Measurements from ENCODE around the gene KLF6. TPM values are rescaled to one million over a fixed set of nuclear protein-coding genes. Genes with fewer than 3 reads are reported as not detected.

Gene KLF6
- polyA plus RNA-seq, 1 of the 3 experiments (the other 2 are of a cell fraction), result 148 TPM

- TF ChIP-seq PBX3 (IDR thresholded peaks at IDR 0.05) (no peak), SMC3 (IDR thresholded peaks at IDR 0.05; ENCODE audit: low read depth, low read length) (no peak), RAD21 (IDR thresholded peaks at IDR 0.05; ENCODE audit: low read length) (no peak), EZH2phosphoT487 (IDR thresholded peaks at IDR 0.05; ENCODE audit: borderline replicate concordance, low read depth) (no peak)
These were observed 22.7 kb downstream of the KLF6 start (continued) for GRCh38 chr10:3762309-3762708.

GRCh38 chr10:3761904-3762303 lies 23.1 kb downstream of the KLF6 start:
- ChIA-PET POLR2A (no interaction called here), CTCF (interaction anchor here (1.0 kb wide), 1 partner anchor 22 kb away, joined by 4 read pairs; no protein-coding TSS in a partner anchor)
- H3K4me1 ChIP-seq (ENCODE audit: control insufficient read depth in 1 of 2, insufficient read depth in 2 of 2, low read depth in 1 of 2, low read length in 1 of 2), result peaks cover 36 to 41% of the 10 kb centered on the region in 2 experiments

More at GRCh38 chr10:3761904-3762303, 23.1 kb downstream of the KLF6 start:
- Histone ChIP-seq H3K9me3 (no peaks in the 10 kb centered on the region), H3K9me2 (no peaks in the 10 kb centered on the region), H3K4me2 (no peak overlapping the region), H3K27me3 (ENCODE audit: insufficient read depth) (no peaks in the 10 kb centered on the region), H3K79me2 (ENCODE audit: insufficient read depth) (no peaks in the 10 kb centered on the region), H3K9ac (no peak overlapping the region), H3K36me3 (replicated peaks in 1 of 2; ENCODE audit: control insufficient read depth in 1 of 2, insufficient read depth in 2 of 2, low read length in 1 of 2) (no peaks in the 10 kb centered on the region), H3K4me3 (ENCODE audit: low read depth in 2 of 2, low read length in 1 of 2) (no peak overlapping the region), H2AFZ (ENCODE audit: low read depth) (no peak overlapping the region), H3F3A (replicated peaks; ENCODE audit: insufficient read depth) (peaks cover 19% of the 10 kb centered on the region), H4K20me1 (ENCODE audit: insufficient read depth) (no peaks in the 10 kb centered on the region), H3K27ac (ENCODE audit: low read depth in 2 of 2, low read length in 1 of 2) (no peak overlapping the region)
- TF ChIP-seq TEAD4 (IDR thresholded peaks at IDR 0.05; ENCODE audit: borderline replicate concordance, insufficient read depth) (no peak), JUND (IDR thresholded peaks at IDR 0.05) (no peak), MXI1 (IDR thresholded peaks at IDR 0.05; ENCODE audit: low read depth, low read length) (no peak), ELF1 (IDR thresholded peaks at IDR 0.05) (no peak), GATA2 (CRISPR knock-in tag; IDR thresholded peaks at IDR 0.05) (no peak), ZBTB33 (IDR thresholded peaks at IDR 0.05; ENCODE audit: borderline replicate concordance, low read depth) (no peak), USF2 (IDR thresholded peaks at IDR 0.05; ENCODE audit: borderline replicate concordance, low read depth, low read length) (no peak)
- 64% methylated on average over 4 of the region's 5 CpGs for WGBS (ENCODE audit: low lambda C conversion rate)
- no peak for DNase-seq

Measured in SK-N-SH (cell line).